SU-DHL-6 (cell line): ENCODE results near the gene ZNF775.
A peak's percentile ranks its signal among the peaks of the same experiment; 100 is the strongest.

ENCODE experiments used
- H2AFZ ChIP-seq: fragments of 200-600 bp; sonication (generic); 2 replicates; pipeline ENCODE4 v1.6.1; 2014; ENCODE audit warnings: low read depth, mild to moderate bottlenecking, moderate library complexity, mixed read lengths, antibody characterized with exemption, low read length; ENCODE audit not compliant: severe bottlenecking
- H3F3A ChIP-seq: fragments of 200-600 bp; shearing (Covaris generic); 2 replicates; pipeline ENCODE4 v1.6.0; 2016; ENCODE audit warnings: antibody characterized with exemption, mild to moderate bottlenecking; ENCODE audit not compliant: insufficient read depth
- H3K27ac ChIP-seq: fragments of 200-600 bp; sonication (generic); 2 replicates; pipeline ENCODE4 v1.5.1; 2016; ENCODE audit warnings: low read depth, mild to moderate bottlenecking, low read length, moderate library complexity, mixed read lengths
- H3K27me3 ChIP-seq: fragments of 200-600 bp; sonication (generic), shearing (Covaris generic); 2 replicates; pipeline ENCODE4 v1.6.0; 2014; ENCODE audit warnings: mild to moderate bottlenecking, low read length
- H3K36me3 ChIP-seq: fragments of 200-600 bp; sonication (generic); 2 replicates; pipeline ENCODE4 v1.6.1; 2014; ENCODE audit warnings: mild to moderate bottlenecking, low read length, mixed read lengths
- H3K4me2 ChIP-seq: fragments of 300-600, 200-600 bp; shearing (Covaris generic), sonication (generic); 2 replicates; pipeline ENCODE4 v1.6.0; 2014; ENCODE audit warnings: low read length, low read depth, mild to moderate bottlenecking; ENCODE audit not compliant: poor library complexity, severe bottlenecking
- H3K4me3 ChIP-seq: fragments of 200-600 bp; sonication (generic); 2 replicates; pipeline ENCODE4 v1.5.1; 2014; ENCODE audit warnings: antibody characterized with exemption, low read length, mild to moderate bottlenecking, mixed read lengths; ENCODE audit not compliant: insufficient read depth, poor library complexity, severe bottlenecking
- H3K79me2 ChIP-seq: fragments of 200-600 bp; sonication (generic); 2 replicates; pipeline ENCODE4 v1.6.1; 2014; ENCODE audit warnings: mild to moderate bottlenecking, low read length, moderate library complexity; ENCODE audit not compliant: insufficient read depth
- H3K9ac ChIP-seq: fragments of 200-600 bp; sonication (generic); 2 replicates; pipeline ENCODE4 v1.7.0; 2014; ENCODE audit warnings: mild to moderate bottlenecking, low read length
- H3K9me2 ChIP-seq: fragments of 200-600 bp; sonication (generic); replicated peaks from 2 replicates; pipeline ENCODE4 v1.6.1; 2014; ENCODE audit warnings: low read length; ENCODE audit not compliant: insufficient read depth
- H3K9me3 ChIP-seq: fragments of 200-600 bp; sonication (generic); 2 replicates; pipeline ENCODE4 v1.6.1; 2014; ENCODE audit warnings: low read length, mixed read lengths; ENCODE audit not compliant: insufficient read depth
- H4K20me1 ChIP-seq: fragments of 200-600 bp; sonication (generic); 2 replicates; pipeline ENCODE4 v1.6.1; 2014; ENCODE audit warnings: low read depth, mild to moderate bottlenecking, antibody characterized with exemption, low read length, moderate library complexity, mixed read lengths
- CTCF ChIP-seq: fragments of 200-600 bp; sonication (generic); IDR thresholded peaks from one replicate; pipeline ENCODE4 v1.5.1; 2017; ENCODE audit warnings: antibody characterized with exemption, mild to moderate bottlenecking, low read length, moderate library complexity; ENCODE audit not compliant: insufficient read depth, poor library complexity, severe bottlenecking
- EZH2phosphoT487 ChIP-seq: fragments of 200-600 bp; sonication (generic), shearing (Covaris generic); conservative IDR thresholded peaks from 2 replicates; pipeline ENCODE4 v1.6.1; 2018; ENCODE audit warnings: mild to moderate bottlenecking, antibody characterized with exemption, low read length, moderate library complexity, mixed read lengths

The ZNF775 gene

GRCh38 chr7:150405584-150406311 lies 26.6 kb downstream of the ZNF775 start:
- Histone ChIP-seq H3K27ac (no peak overlapping the region), H3K4me3 (peak overlapping the region; percentile 47), H3K4me2 (peak overlapping the region; percentile 63), H3K27me3 (no peaks in the 10 kb centered on the region), H3K9me3 (no peaks in the 10 kb centered on the region), H3K9ac (peak overlapping the region; percentile 55), H2AFZ (peak overlapping the region; percentile 82), H3K36me3 (no peaks in the 10 kb centered on the region), H3K9me2 (no peaks in the 10 kb centered on the region), H3K79me2 (no peaks in the 10 kb centered on the region), H4K20me1 (no peaks in the 10 kb centered on the region), H3F3A (no peaks in the 10 kb centered on the region)
- no peak for TF ChIP-seq EZH2phosphoT487
- TF ChIP-seq CTCF, result no peak

GRCh38 chr7:150406312-150406566 lies 27.1 kb downstream of the ZNF775 start:
- no peaks in the 10 kb centered on the region for H3K27me3 ChIP-seq
- no peaks in the 10 kb centered on the region for H3K36me3 ChIP-seq
- no peak overlapping the region for H2AFZ ChIP-seq
- no peaks in the 10 kb centered on the region for H3K9me2 ChIP-seq
- peak overlapping the region; percentile 41 for H3K4me2 ChIP-seq
- H4K20me1 ChIP-seq, result no peaks in the 10 kb centered on the region
- no peaks in the 10 kb centered on the region for H3K9me3 ChIP-seq
- TF ChIP-seq CTCF (no peak), EZH2phosphoT487 (no peak)
- H3F3A ChIP-seq, result no peaks in the 10 kb centered on the region
- no peak overlapping the region for H3K4me3 ChIP-seq
- H3K27ac ChIP-seq, result no peak overlapping the region
- no peaks in the 10 kb centered on the region for H3K79me2 ChIP-seq
- H3K9ac ChIP-seq, result no peak overlapping the region

DNA sequence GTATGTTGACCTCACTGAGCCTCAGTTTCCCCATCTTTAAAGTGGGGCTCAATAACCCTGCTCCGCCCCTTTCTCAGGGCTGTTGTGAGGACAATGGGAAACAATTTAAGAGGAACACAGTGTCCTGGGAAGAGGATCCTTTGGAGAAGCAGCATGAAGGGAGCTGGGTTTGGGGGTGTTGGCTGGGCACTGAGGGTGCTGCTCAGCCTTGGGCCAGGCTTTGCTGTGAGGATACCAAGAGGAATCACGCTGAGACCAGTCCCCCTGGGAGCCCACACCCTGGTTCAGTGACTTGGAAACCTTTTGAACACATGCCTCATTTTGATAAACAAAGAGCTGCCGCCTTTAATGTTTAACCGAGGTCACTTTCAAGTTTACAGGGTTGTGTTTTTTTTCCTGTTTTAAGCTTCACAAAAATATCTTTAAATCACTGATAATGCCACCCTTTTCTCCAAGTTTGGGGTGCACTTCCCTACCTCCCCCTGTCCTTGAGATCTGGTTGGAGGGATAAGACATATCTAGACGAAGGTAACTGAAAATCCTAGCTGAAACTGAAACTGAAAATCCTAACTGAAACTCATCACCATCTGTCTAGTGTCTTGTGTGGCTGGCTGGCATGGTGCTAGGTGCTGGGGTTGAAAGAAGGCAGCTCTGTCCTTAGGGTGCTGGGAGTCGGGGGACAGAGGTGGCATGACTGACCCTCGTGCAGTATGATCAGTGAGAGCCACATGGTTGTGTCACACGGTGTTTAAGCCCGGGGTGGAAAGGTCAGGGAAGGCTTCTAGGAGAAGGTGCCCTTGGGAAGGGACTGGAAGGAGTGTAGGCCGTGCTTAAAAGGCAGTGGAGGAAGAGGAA lies 27.7 kb downstream of the ZNF775 start:
- Histone ChIP-seq H3K4me3 (no peak overlapping the region), H3K9ac (no peak overlapping the region), H3K4me2 (peak overlapping the region; percentile 41), H3F3A (no peaks in the 10 kb centered on the region), H2AFZ (peak overlapping the region; percentile 3), H3K79me2 (no peaks in the 10 kb centered on the region), H3K27ac (no peak overlapping the region), H3K27me3 (no peaks in the 10 kb centered on the region), H3K9me3 (no peaks in the 10 kb centered on the region), H4K20me1 (no peaks in the 10 kb centered on the region), H3K36me3 (no peaks in the 10 kb centered on the region), H3K9me2 (no peaks in the 10 kb centered on the region)
- no peak for TF ChIP-seq EZH2phosphoT487
- TF ChIP-seq CTCF, result no peak
